Stimulated activated CD8-positive, alpha-beta memory T cell treated with anti-CD3 and anti-CD28 coated beads, Interleukin-2, amount 100 ng/mL, for 48 hours (primary cell): ENCODE measurements around the gene PAXX.

Source experiments
- DNase-seq, 2 donors: peaks; one replicate each; pipeline ENCODE4 v3.0.0-alpha.2; 2020; ENCODE audit warnings: low read depth in 2 of 2

PAXX gene

GRCh38 chr9:136968333-136969127, 23.7 kb upstream of the PAXX start:
- DNase-seq, result no peak

GRCh38 chr9:136969150-136969549, 23.1 kb upstream of the PAXX start:
- no peak for DNase-seq

- DNase-seq, result no peak
Observed at GRCh38 chr9:136969774-136970173, 22.4 kb upstream of the PAXX start.

- DNase-seq, result no peak
Observed at GRCh38 chr9:136970361-136970760, 21.9 kb upstream of the PAXX start.

GRCh38 chr9:136971746-136972145, 20.5 kb upstream of the PAXX start:
- no peak for DNase-seq

- DNase-seq, result no peak
Observed at GRCh38 chr9:136972335-136972734, 19.9 kb upstream of the PAXX start.

- no peak for DNase-seq
Observed at GRCh38 chr9:136972743-136973142, 19.5 kb upstream of the PAXX start.

- no peak for DNase-seq
Observed at GRCh38 chr9:136973618-136974617, 18.3 kb upstream of the PAXX start.

GRCh38 chr9:136974817-136975535, 17.2 kb upstream of the PAXX start:
- DNase-seq, result no peak

GRCh38 chr9:136975644-136976043, 16.6 kb upstream of the PAXX start:
- peak in 1 of 2 donors; percentile 36 for DNase-seq

GRCh38 chr9:136977223-136977622, 15.0 kb upstream of the PAXX start, which contains the start of gene PTGDS:
Gene PTGDS (plus strand): TSS chr9:136977504. CDS start chr9:136977579, 75 bp downstream.
- no peak for DNase-seq

GRCh38 chr9:136977649-136978072, 14.6 kb upstream of the PAXX start:
- DNase-seq, result no peak

- peak; percentile 61 to 63 for DNase-seq
Observed at GRCh38 chr9:136978073-136978864, 14.0 kb upstream of the PAXX start.

GRCh38 chr9:136978865-136979544, 13.2 kb upstream of the PAXX start:
- no peak for DNase-seq

- DNase-seq, result no peak
Observed at GRCh38 chr9:136979769-136980587, 12.2 kb upstream of the PAXX start.

- no peak for DNase-seq
Observed at GRCh38 chr9:136980669-136981478, 11.3 kb upstream of the PAXX start.

- no peak for DNase-seq
Observed at GRCh38 chr9:136981588-136982231, 10.5 kb upstream of the PAXX start.
